ENCODE results near the gene TTC4.

The TTC4 gene

DNA sequence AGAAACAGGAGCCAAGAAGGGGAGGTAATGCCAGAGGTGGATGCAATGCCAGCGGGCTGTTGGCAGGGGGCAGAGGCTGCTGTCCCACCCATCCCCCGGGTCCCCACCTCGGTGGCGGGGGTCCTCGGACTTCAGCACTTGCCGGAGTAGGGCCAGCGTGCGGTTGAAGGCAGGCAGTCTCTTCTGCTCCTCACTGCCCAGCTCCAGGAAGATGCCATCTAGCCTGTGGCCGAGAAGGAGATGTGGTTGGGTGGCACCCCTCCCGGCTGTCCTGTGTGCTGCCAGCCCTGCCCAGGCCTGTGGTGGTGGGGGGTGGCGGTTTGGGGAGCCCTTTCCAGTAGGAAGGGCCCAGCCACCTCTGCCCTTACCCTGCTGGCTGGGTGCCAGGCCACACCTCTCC, 71.9 kb downstream of the TTC4 start:
- no peak for DNase-seq

GRCh38 chr1:54788459-54788858, 72.8 kb downstream of the TTC4 start:
- DNase-seq, result no peak

- DNase-seq, result peak; percentile 22 to 36
Measured at GRCh38 chr1:54791880-54792522, 76.3 kb downstream of the TTC4 start.

Measured in NCI-H187 (cell line).